HepG2 (cell line): ENCODE data around the gene TCF3. TPM values are rescaled to one million over a fixed set of nuclear protein-coding genes. Genes with fewer than 3 reads are reported as not detected.

Source experiments
- GATAD1 ChIP-seq: IDR thresholded peaks from 2 replicates; pipeline ENCODE4 v1.6.1; 2016; ENCODE audit warnings: missing genetic modification reagents, missing compliant biosample characterization
- GLI4 ChIP-seq: sonication (generic); formaldehyde crosslinking; IDR thresholded peaks from 2 replicates; pipeline ENCODE4 v1.5.1; 2020; ENCODE audit warnings: missing genetic modification reagents, mild to moderate bottlenecking, moderate library complexity, borderline replicate concordance
- HNF4G ChIP-seq, 2 experiments: sonication (generic) in 1 of 2; formaldehyde crosslinking in 1 of 2; IDR thresholded peaks; 2 replicates each; pipeline versions ENCODE4 v1.4.0 to v1.6.1; 2011 to 2020; ENCODE audit warnings: borderline replicate concordance in 2 of 2, low read depth in 2 of 2, mild to moderate bottlenecking in 2 of 2, low read length in 1 of 2, missing genetic modification reagents in 1 of 2, moderate library complexity in 1 of 2
- HNRNPK ChIP-seq: fragments of 200-400 bp; formaldehyde crosslinking; IDR thresholded peaks from 2 replicates; pipeline ENCODE4 v1.6.1; 2018; ENCODE audit warnings: low read length, low read depth, moderate library complexity, mild to moderate bottlenecking; ENCODE audit not compliant: poor library complexity, severe bottlenecking
- KAT7 ChIP-seq: IDR thresholded peaks from 2 replicates; pipeline ENCODE4 v1.6.1; 2018; ENCODE audit warnings: borderline replicate concordance, missing compliant biosample characterization
- MAFF ChIP-seq: IDR thresholded peaks from 2 replicates; pipeline ENCODE4 v1.6.1; 2011; ENCODE audit warnings: low read depth, low read length, improper control_type of control experiment
- RBFOX2 ChIP-seq: fragments of 200-400 bp; formaldehyde crosslinking; IDR thresholded peaks from 2 replicates; pipeline ENCODE4 v1.6.1; 2017; ENCODE audit warnings: low read depth, mild to moderate bottlenecking, low read length
- RBM22 ChIP-seq: fragments of 200-400 bp; formaldehyde crosslinking; optimal IDR thresholded peaks from 2 replicates; pipeline ENCODE3; 2017; ENCODE audit warnings: mild to moderate bottlenecking, low read length, moderate library complexity
- SATB2 ChIP-seq: sonication (generic); formaldehyde crosslinking; IDR thresholded peaks from 2 replicates; pipeline ENCODE4 v1.5.0; 2020; ENCODE audit warnings: missing genetic modification reagents
- SMC3 ChIP-seq: IDR thresholded peaks from 2 replicates; pipeline ENCODE4 v1.6.1; 2011; ENCODE audit warnings: low read length, improper control_type of control experiment
- SOX6 ChIP-seq, 2 experiments: fragments of 450-650 bp in 1 of 2; sonication (generic) in 1 of 2; formaldehyde crosslinking in 1 of 2; IDR thresholded peaks; 2 replicates each; pipeline versions ENCODE4 v1.4.0 to v1.6.1; 2017 to 2020; ENCODE audit warnings: antibody characterized with exemption in 1 of 2, mild to moderate bottlenecking in 1 of 2, missing genetic modification reagents in 1 of 2
- TBP ChIP-seq: sonication (generic); formaldehyde crosslinking; IDR thresholded peaks from 2 replicates; pipeline ENCODE4 v1.5.0; 2020; ENCODE audit warnings: missing genetic modification reagents
- TOE1 ChIP-seq: sonication (generic); formaldehyde crosslinking; IDR thresholded peaks from 2 replicates; pipeline ENCODE4 v1.4.0; 2020; ENCODE audit warnings: mild to moderate bottlenecking, missing genetic modification reagents
- ZFP41 ChIP-seq: sonication (generic); formaldehyde crosslinking; IDR thresholded peaks from 2 replicates; pipeline ENCODE4 v1.4.0; 2020; ENCODE audit warnings: mild to moderate bottlenecking, missing genetic modification reagents, borderline replicate concordance
- ZNF780A ChIP-seq: sonication (generic); formaldehyde crosslinking; IDR thresholded peaks from 2 replicates; pipeline ENCODE4 v1.8.0; 2022; ENCODE audit warnings: mild to moderate bottlenecking, missing genetic modification reagents, moderate library complexity
- polyA plus RNA-seq, 8 experiments: library from polyadenylated mRNA; depleted of rRNA in 3 of 8; stranded (reverse) in 7 of 8; unstranded in 1 of 8; fragments of >200 nt; fragmentation: Illumina TruSeq in 4 of 8; extraction: Trizol in 4 of 8; gene quantifications; 2 replicates each; pipeline versions ENCODE4 v1.2.1 to v1.2.3, GENCODE V29; 2011 to 2016; ENCODE audit warnings: low read depth in 4 of 8, missing spikeins in 1 of 8, mixed read lengths in 1 of 8; ENCODE audit not compliant: insufficient read depth in 1 of 8
- total RNA-seq, 5 experiments: library from RNA; depleted of rRNA; stranded (reverse); fragments of >200 nt; fragmentation: Illumina TruSeq; extraction: Trizol; gene quantifications; 2 replicates each; pipeline ENCODE4 v1.2.3, GENCODE V29; 2016; ENCODE audit warnings: low read depth in 1 of 5
- TF ChIP-seq, protein P1 (sequence below): sonication (generic); formaldehyde crosslinking; IDR thresholded peaks from 2 replicates; pipeline ENCODE4 v1.4.0; 2020; ENCODE audit warnings: missing genetic modification reagents

Gene TCF3
- total and polyA plus RNA-seq, 2 of the 13 experiments (the other 11 are each of a cell fraction or from before 2014, with no cell fraction given), result 51.4 to 53.2 TPM

DNA sequence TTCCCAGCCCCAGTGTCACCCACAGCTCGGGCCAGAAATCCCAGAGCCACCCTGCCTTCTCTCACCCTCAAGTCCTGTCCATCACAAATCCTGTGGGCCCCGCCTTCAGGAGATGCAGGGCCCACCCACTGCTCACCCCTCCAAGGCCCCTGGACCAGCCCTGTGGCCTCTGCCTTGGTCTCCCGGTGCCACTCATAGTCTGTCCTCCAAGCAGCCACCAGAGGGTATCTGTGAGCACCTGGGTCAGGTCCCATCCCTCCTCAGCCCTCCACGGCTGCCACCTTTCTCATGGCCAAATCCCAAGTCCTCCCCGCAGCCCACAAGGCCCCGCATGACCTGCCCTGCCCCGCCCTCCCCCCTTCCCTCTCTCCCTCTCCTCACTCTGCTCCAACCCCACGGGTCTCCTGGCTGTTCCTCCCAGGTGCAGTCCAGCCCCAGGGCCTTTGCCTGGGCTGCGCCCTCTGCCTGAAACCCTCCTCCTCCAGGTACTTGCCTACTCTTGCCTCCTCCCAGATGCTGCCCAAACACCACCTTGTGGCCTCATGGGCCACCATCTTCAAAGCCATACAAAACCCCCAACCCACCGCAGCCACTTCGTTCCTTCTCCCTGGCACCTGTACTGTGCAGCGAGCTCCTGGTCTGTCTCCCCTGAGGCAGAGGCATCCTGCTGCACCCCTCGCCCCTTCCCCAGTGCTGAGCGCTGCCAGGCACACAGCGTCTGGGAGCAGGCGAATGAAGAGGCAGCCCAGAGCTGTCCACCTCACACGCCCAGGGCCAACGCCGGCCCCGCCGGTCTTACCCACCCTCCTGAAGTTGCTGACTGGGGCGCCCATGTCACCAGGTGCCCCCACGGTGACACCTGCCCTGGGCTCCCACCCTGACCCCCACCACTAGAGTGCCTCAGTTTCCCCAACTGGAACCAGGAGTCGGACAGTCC is 34.0 kb downstream of the TCF3 start (continued):
- TF ChIP-seq, protein P1, sequence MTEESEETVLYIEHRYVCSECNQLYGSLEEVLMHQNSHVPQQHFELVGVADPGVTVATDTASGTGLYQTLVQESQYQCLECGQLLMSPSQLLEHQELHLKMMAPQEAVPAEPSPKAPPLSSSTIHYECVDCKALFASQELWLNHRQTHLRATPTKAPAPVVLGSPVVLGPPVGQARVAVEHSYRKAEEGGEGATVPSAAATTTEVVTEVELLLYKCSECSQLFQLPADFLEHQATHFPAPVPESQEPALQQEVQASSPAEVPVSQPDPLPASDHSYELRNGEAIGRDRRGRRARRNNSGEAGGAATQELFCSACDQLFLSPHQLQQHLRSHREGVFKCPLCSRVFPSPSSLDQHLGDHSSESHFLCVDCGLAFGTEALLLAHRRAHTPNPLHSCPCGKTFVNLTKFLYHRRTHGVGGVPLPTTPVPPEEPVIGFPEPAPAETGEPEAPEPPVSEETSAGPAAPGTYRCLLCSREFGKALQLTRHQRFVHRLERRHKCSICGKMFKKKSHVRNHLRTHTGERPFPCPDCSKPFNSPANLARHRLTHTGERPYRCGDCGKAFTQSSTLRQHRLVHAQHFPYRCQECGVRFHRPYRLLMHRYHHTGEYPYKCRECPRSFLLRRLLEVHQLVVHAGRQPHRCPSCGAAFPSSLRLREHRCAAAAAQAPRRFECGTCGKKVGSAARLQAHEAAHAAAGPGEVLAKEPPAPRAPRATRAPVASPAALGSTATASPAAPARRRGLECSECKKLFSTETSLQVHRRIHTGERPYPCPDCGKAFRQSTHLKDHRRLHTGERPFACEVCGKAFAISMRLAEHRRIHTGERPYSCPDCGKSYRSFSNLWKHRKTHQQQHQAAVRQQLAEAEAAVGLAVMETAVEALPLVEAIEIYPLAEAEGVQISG, result no peak
- no peak for TF ChIP-seq KAT7
- no peak for TF ChIP-seq SATB2 (CRISPR knock-in tag)
- TF ChIP-seq ZFP41, result no peak
- TF ChIP-seq TOE1 (CRISPR knock-in tag), result no peak
- peak; percentile 34 for TF ChIP-seq RBM22
- peak; percentile 31 for TF ChIP-seq HNRNPK
- no peak for TF ChIP-seq GATAD1
- TF ChIP-seq SMC3, result peak; percentile 46; the same call in 1 of the 2 replicates
- no peak for TF ChIP-seq TBP
- no peak for TF ChIP-seq MAFF
- no peak for TF ChIP-seq RBFOX2
- TF ChIP-seq GLI4 (CRISPR knock-in tag), result no peak
- no peak for TF ChIP-seq ZNF780A
- no peak for TF ChIP-seq SOX6 (IDR thresholded peaks at IDR 0.05)
- TF ChIP-seq SOX6 (CRISPR knock-in tag; IDR thresholded peaks at IDR 0.05), result no peak
- TF ChIP-seq HNF4G (IDR thresholded peaks at IDR 0.05; ENCODE audit: borderline replicate concordance, low read depth, low read length), result no peak
- no peak for TF ChIP-seq HNF4G (CRISPR knock-in tag; IDR thresholded peaks at IDR 0.05; ENCODE audit: borderline replicate concordance, low read depth)
